ENCODE data around the gene ZNF600. TPM values are rescaled to one million over a fixed set of nuclear protein-coding genes. Genes with fewer than 3 reads are reported as not detected.
"Not testable (repeated sequence)": the region's sequence is repeated elsewhere in the genome, so short reads cannot be mapped to it uniquely, and the experiment has no call there.

Gene ZNF600
- total and polyA plus RNA-seq, 2 of the 13 experiments (the other 11 are each of a cell fraction or from before 2014, with no cell fraction given), result 15.0 to 16.4 TPM

DNA sequence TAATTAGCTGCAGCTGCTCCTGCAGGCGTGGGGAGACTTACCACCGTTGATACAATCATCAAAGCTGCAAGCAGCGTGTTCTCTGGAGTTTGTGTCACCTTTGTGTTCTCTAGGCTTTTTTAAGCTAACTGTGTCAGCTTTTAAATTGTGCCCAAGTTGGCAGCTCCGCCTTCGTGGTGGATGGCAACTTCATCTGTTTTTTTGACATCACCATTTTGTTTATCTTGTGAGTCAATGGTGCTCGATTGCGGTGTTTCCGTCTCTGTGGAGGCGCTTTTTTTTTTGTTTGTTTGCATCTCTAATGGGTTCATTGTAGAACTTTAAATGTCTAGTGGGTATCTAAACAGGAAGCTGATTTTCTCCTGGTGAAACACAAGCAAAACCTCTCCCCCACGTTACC lies 40.7 kb downstream of the ZNF600 start:
- H3K4me1 ChIP-seq (ENCODE audit: insufficient read depth, low read length), result peaks cover 40% of the 10 kb centered on the region
- POLR2A ChIA-PET, result interaction anchor here (0.6 kb wide), 1 partner anchor 20 kb away, joined by 4 read pairs; no protein-coding TSS in a partner anchor
- CTCF ChIA-PET (ENCODE audit: low intra/inter-chr PET ratio, low total read pairs); BruUV-seq (replicated peaks); H3K36me3 ChIP-seq (replicated peaks in 1 of 2; ENCODE audit: control insufficient read depth in 1 of 2, insufficient read depth in 2 of 2, low read length in 2 of 2); H4K20me1 ChIP-seq (ENCODE audit: insufficient read depth, low read length); H3K27ac ChIP-seq (ENCODE audit: extremely low read length, insufficient read depth, low read length); H3K79me2 ChIP-seq (ENCODE audit: insufficient read depth, low read length); H3K4me3 ChIP-seq (replicated peaks in 1 of 3; ENCODE audit: insufficient read depth in 1 of 3, low read depth in 2 of 3, low read length in 3 of 3); H3K27me3 ChIP-seq (ENCODE audit: control insufficient read depth in 1 of 2, insufficient read depth in 2 of 2, low read length in 2 of 2); H2AFZ ChIP-seq (ENCODE audit: low read length); H3K9ac ChIP-seq (ENCODE audit: insufficient read depth, low read depth, low read length); FAIRE-seq; H3K4me2 ChIP-seq (ENCODE audit: low read depth, low read length); DNase-seq (ENCODE audit: low spot score); in situ Hi-C loops (cut with HindIII; ENCODE audit: extremely low pct_ligation_motif_present, low pct_unique_long_range_greater_than_20kb); ATAC-seq; TF ChIP-seq FOXP1 (IDR thresholded peaks at IDR 0.05): not testable (repeated sequence)
- peaks cover 18% of the 10 kb centered on the region; the same call in 1 of the 2 replicates for H3K9me3 ChIP-seq (ENCODE audit: low read length)
- 16% methylated on average over 8 of the region's 10 CpGs for WGBS (ENCODE audit: low lambda C conversion rate)
- 0 out of 2 replicates have a peak, but pooled peaks have one; percentile 32 for TF ChIP-seq FOSL2 (CRISPR knock-in tag; IDR thresholded peaks at IDR 0.05)
- TF ChIP-seq FOXP1 (CRISPR knock-in tag; IDR thresholded peaks at IDR 0.05), result peak; percentile 37; the same call in 1 of the 2 replicates
- intact Hi-C loops (cut with micrococcal nuclease; ENCODE audit: unreplicated experiment), result loop anchor here (10.0 kb wide), 1 partner anchor 421 kb away; no protein-coding TSS in a partner anchor

GRCh38 chr19:52743091-52743490 lies 43.5 kb downstream of the ZNF600 start:
- Histone ChIP-seq H3K27ac (ENCODE audit: extremely low read length, insufficient read depth, low read length) (no peak overlapping the region), H3K4me1 (ENCODE audit: insufficient read depth, low read length) (peaks cover 36% of the 10 kb centered on the region), H3K4me2 (ENCODE audit: low read depth, low read length) (no peak overlapping the region), H3K9ac (ENCODE audit: insufficient read depth, low read depth, low read length) (no peak overlapping the region), H3K36me3 (replicated peaks in 1 of 2; ENCODE audit: control insufficient read depth in 1 of 2, insufficient read depth in 2 of 2, low read length in 2 of 2) (no peaks in the 10 kb centered on the region), H3K9me3 (ENCODE audit: low read length) (peaks cover 11% of the 10 kb centered on the region; the same call in 1 of the 2 replicates), H3K79me2 (ENCODE audit: insufficient read depth, low read length) (no peaks in the 10 kb centered on the region), H3K27me3 (ENCODE audit: control insufficient read depth in 1 of 2, insufficient read depth in 2 of 2, low read length in 2 of 2) (no peaks in the 10 kb centered on the region), H3K4me3 (replicated peaks in 1 of 3; ENCODE audit: insufficient read depth in 1 of 3, low read depth in 2 of 3, low read length in 3 of 3) (no peak overlapping the region), H2AFZ (ENCODE audit: low read length) (no peak overlapping the region), H4K20me1 (ENCODE audit: insufficient read depth, low read length) (no peaks in the 10 kb centered on the region)
- no TSS peak for BruUV-seq (replicated peaks)
- no peak for FAIRE-seq
- no peak for ATAC-seq
- in situ Hi-C loops (cut with HindIII; ENCODE audit: extremely low pct_ligation_motif_present, low pct_unique_long_range_greater_than_20kb) (no loop called here), intact Hi-C loops (cut with micrococcal nuclease; ENCODE audit: unreplicated experiment) (loop anchor here (10.0 kb wide), 1 partner anchor 418 kb away; no protein-coding TSS in a partner anchor)
- 0% methylated on average over 2 of the region's 3 CpGs for WGBS (ENCODE audit: low lambda C conversion rate)
- CTCF ChIA-PET (ENCODE audit: low intra/inter-chr PET ratio, low total read pairs), result no interaction called here
- TF ChIP-seq, protein P1, sequence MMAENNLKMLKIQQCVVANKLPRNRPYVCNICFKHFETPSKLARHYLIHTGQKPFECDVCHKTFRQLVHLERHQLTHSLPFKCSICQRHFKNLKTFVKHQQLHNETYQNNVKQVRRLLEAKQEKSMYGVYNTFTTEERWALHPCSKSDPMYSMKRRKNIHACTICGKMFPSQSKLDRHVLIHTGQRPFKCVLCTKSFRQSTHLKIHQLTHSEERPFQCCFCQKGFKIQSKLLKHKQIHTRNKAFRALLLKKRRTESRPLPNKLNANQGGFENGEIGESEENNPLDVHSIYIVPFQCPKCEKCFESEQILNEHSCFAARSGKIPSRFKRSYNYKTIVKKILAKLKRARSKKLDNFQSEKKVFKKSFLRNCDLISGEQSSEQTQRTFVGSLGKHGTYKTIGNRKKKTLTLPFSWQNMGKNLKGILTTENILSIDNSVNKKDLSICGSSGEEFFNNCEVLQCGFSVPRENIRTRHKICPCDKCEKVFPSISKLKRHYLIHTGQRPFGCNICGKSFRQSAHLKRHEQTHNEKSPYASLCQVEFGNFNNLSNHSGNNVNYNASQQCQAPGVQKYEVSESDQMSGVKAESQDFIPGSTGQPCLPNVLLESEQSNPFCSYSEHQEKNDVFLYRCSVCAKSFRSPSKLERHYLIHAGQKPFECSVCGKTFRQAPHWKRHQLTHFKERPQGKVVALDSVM (CRISPR knock-in tag; IDR thresholded peaks at IDR 0.05), result no peak
- TF ChIP-seq DDIT3 (CRISPR knock-in tag; IDR thresholded peaks at IDR 0.05) (no peak), REST (IDR thresholded peaks at IDR 0.05; ENCODE audit: borderline replicate concordance in 1 of 2, low read depth in 1 of 2, low read length in 2 of 2) (no peak), ZNF503 (CRISPR knock-in tag; IDR thresholded peaks at IDR 0.05) (no peak)
- TF ChIP-seq, protein P2, sequence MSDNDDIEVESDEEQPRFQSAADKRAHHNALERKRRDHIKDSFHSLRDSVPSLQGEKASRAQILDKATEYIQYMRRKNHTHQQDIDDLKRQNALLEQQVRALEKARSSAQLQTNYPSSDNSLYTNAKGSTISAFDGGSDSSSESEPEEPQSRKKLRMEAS (IDR thresholded peaks at IDR 0.05), result no peak
- POLR2A ChIA-PET, result no interaction called here
- no peak for DNase-seq (ENCODE audit: low spot score)

Measured in HepG2 (cell line).